Upper lobe of right lung (tissue), 1 donor: ENCODE data around the gene IER3IP1. TPM values are rescaled to one million over a fixed set of nuclear protein-coding genes. Genes with fewer than 3 reads are reported as not detected.
"Not testable (repeated sequence)": the region's sequence is repeated elsewhere in the genome, so short reads cannot be mapped to it uniquely, and the experiment has no call there.

Experiments used
- ATAC-seq: fragments of 200-7000 bp; cut with Tn5 transposase; one replicate; pipeline ENCODE4 v1.9.1; 2020; ENCODE audit warnings: mild to moderate bottlenecking, moderate library complexity
- DNase-seq: peaks from one replicate; pipeline ENCODE4 v3.0.0-alpha.2; 2020
- H3K27ac ChIP-seq: fragments of 200-600 bp; one replicate; pipeline ENCODE4 v1.8.0; 2022
- H3K27me3 ChIP-seq: fragments of 200-600 bp; one replicate; pipeline ENCODE4 v1.8.0; 2022; ENCODE audit warnings: mild to moderate bottlenecking
- H3K36me3 ChIP-seq: fragments of 200-600 bp; one replicate; pipeline ENCODE4 v1.8.0; 2022
- H3K4me1 ChIP-seq: fragments of 200-600 bp; one replicate; pipeline ENCODE4 v1.8.0; 2022
- H3K4me3 ChIP-seq: fragments of 200-600 bp; one replicate; pipeline ENCODE4 v1.8.0; 2022; ENCODE audit warnings: mild to moderate bottlenecking
- H3K9me3 ChIP-seq: fragments of 200-600 bp; one replicate; pipeline ENCODE4 v1.8.0; 2022
- CTCF ChIP-seq: fragments of 200-600 bp; IDR thresholded peaks from one replicate; pipeline ENCODE4 v1.8.0; 2022; ENCODE audit warnings: antibody characterized with exemption
- intact Hi-C: fragments of 100-400 bp; cut with DNase I; formaldehyde crosslinking; loops from one replicate; pipeline ENCODE4 v1.11.0; 2022
- total RNA-seq: library from RNA; stranded (reverse); fragmentation: NEBNext Ultra II Directional; extraction: Animal tissue kit (Norgen Biotek cat#: 25700); gene quantifications from one replicate; pipeline ENCODE4 v1.2.1, GENCODE V29; 2021
- donor health status: DM: no; HTN: yes; CAD: no; lungs with severe emphysema.

Gene IER3IP1
- total RNA-seq, 1 donor from 2014 or later: 12.9 TPM

DNA sequence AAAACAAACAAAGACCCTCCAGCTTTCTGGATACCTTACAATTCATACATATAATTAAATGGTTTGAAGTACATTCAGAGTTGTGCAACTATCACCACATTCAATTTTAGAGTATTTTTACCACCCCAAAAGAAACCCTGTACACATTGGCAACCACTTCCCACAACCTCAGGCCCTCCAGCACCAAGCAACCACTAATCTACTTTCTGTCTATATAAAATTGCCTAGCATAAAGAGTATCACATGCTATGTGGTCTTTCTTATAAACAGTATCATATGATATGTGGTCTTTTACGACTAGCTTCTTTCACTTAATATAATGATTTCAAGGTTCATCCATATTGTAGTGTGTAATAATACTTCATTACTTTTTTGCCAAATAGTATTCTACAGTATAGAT lies 7.3 kb downstream of the IER3IP1 start:
- no peak overlapping the region for H3K4me3 ChIP-seq
- H3K27ac ChIP-seq: no peak overlapping the region
- H3K9me3 ChIP-seq: no peaks in the 10 kb centered on the region
- DNase-seq (no peak), ATAC-seq (no peak)
- intact Hi-C loops: no loop called here
- H3K4me1 ChIP-seq: peaks cover 8% of the 10 kb centered on the region
- H3K27me3 ChIP-seq: no peaks in the 10 kb centered on the region
- no peaks in the 10 kb centered on the region for H3K36me3 ChIP-seq
- no peak for TF ChIP-seq CTCF

DNA sequence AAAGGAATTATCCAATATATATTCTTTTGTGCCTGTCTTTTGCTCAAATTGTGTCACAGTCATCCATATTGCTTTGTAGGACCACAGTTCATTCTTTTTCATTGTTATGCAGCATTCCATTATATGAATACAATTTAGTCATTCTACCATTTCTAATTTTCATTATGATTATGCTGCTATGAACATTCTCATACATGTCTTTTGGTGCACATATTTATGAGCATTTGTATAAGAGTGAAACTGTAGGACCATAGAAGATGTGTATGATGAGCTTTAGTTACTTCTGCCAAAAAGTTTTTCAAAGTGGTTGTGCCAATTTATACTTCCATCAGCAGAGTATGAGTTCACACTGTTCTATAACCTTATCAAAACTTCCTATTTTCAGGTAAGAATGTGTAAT lies 7.7 kb downstream of the IER3IP1 start:
- DNase-seq: no peak
- ATAC-seq: no peak
- H3K27me3 ChIP-seq: no peaks in the 10 kb centered on the region
- no peak for TF ChIP-seq CTCF
- H3K36me3 ChIP-seq: no peaks in the 10 kb centered on the region
- no peak overlapping the region for H3K27ac ChIP-seq
- H3K9me3 ChIP-seq: no peaks in the 10 kb centered on the region
- intact Hi-C loops: no loop called here
- H3K4me1 ChIP-seq: peaks cover 6% of the 10 kb centered on the region
- H3K4me3 ChIP-seq: no peak overlapping the region

GRCh38 chr18:47166294-47166693 lies 9.9 kb downstream of the IER3IP1 start:
- no peaks in the 10 kb centered on the region for H3K9me3 ChIP-seq
- H3K4me1 ChIP-seq: peaks cover 6% of the 10 kb centered on the region
- no peaks in the 10 kb centered on the region for H3K36me3 ChIP-seq
- intact Hi-C loops: no loop called here
- H3K27me3 ChIP-seq: no peaks in the 10 kb centered on the region
- no peak for DNase-seq
- ATAC-seq: no peak
- no peak for TF ChIP-seq CTCF
- no peak overlapping the region for H3K4me3 ChIP-seq
- no peak overlapping the region for H3K27ac ChIP-seq

GRCh38 chr18:47163241-47163640 lies 12.9 kb downstream of the IER3IP1 start:
- no peak overlapping the region for H3K4me3 ChIP-seq

DNA sequence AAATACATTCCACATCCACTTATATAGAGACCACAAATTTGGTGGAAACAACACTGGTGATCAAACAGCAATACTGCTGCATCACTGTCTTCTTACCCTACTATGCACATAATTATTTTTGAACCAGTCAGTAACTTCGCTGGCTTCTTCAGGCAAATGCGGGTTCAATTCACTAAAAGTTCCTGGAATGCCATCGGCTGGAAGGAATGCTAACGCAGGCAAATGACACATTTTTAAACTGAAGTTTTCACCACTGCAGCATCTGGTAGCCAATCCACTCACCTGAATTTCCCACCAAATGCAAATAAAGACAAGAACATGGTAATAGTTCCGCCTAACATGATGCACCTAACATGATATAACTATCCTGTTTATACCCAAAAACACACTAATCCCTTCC lies 15.9 kb downstream of the IER3IP1 start:
- ATAC-seq: no peak
- intact Hi-C loops: no loop called here
- no peak overlapping the region for H3K4me3 ChIP-seq
- H3K4me1 ChIP-seq: peaks cover 6% of the 10 kb centered on the region
- no peaks in the 10 kb centered on the region for H3K9me3 ChIP-seq
- no peak overlapping the region for H3K27ac ChIP-seq
- peaks cover 12% of the 10 kb centered on the region for H3K36me3 ChIP-seq
- no peaks in the 10 kb centered on the region for H3K27me3 ChIP-seq
- no peak for TF ChIP-seq CTCF
- DNase-seq: no peak

More at GRCh38 chr18:47163241-47163640, 12.9 kb downstream of the IER3IP1 start:
- DNase-seq (no peak), ATAC-seq (no peak)
- H3K27ac ChIP-seq: no peak overlapping the region
- H3K27me3 ChIP-seq: no peaks in the 10 kb centered on the region
- TF ChIP-seq CTCF: no peak
- intact Hi-C loops: no loop called here
- no peaks in the 10 kb centered on the region for H3K36me3 ChIP-seq
- no peaks in the 10 kb centered on the region for H3K9me3 ChIP-seq
- peaks cover 6% of the 10 kb centered on the region for H3K4me1 ChIP-seq

DNA sequence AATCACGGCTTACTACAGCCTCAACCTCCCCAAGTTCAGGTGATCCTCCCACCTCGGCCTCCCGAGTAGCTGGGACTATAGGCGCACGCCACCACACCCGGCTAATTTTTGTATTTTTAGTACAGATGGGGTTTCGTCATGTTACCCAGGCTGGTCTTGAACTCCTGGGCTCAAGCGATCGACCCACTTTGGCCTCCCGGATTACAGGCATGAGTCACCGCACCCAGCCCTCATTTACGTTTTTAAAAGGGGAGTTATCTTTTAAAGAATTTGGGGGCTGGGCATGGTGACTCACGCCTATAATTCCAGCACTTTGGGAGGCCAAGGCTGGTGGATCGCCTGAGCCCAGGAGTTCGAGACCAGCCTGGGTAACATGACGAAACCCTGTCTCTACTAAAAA lies 17.8 kb downstream of the IER3IP1 start:
- peaks cover 22% of the 10 kb centered on the region for H3K36me3 ChIP-seq
- H3K4me1 ChIP-seq, H3K4me3 ChIP-seq, intact Hi-C loops, H3K27ac ChIP-seq, ATAC-seq, H3K27me3 ChIP-seq, H3K9me3 ChIP-seq, DNase-seq: not testable (repeated sequence)
